K562 treated with DMSO at 1 percent for 24 hours (cell line): ENCODE data around the gene HMMR. TPM values are rescaled to one million over a fixed set of nuclear protein-coding genes. Genes with fewer than 3 reads are reported as not detected.

ENCODE experiments used
- total RNA-seq: library from RNA; unstranded; fragments of 300-600 nt; gene quantifications from 2 replicates; pipeline ENCODE4 v1.2.3, GENCODE V29; 2022; ENCODE audit warnings: low read depth; ENCODE audit not compliant: insufficient read depth

The HMMR gene
- total RNA-seq = 28.8 and 37.6 TPM in 2 replicates

GRCh38 chr5:163460562-163461171 lies at the start of gene HMMR:
Gene HMMR (plus strand): TSS chr5:163460632. CDS start chr5:163460693, 61 bp downstream.

GRCh38 chr5:163437309-163438182 lies 22.9 kb upstream of the HMMR start, which contains the start of gene CCNG1:
Gene CCNG1 (plus strand): TSS chr5:163437595. CDS start chr5:163439257, 1,662 bp downstream.

GRCh38 chr5:163459819-163460561 lies 442 bp upstream of the HMMR start, which contains the start of gene NUDCD2:
Gene NUDCD2 (minus strand): TSS chr5:163460102. CDS start chr5:163460050, 52 bp downstream.

GRCh38 chr5:163505368-163506094 lies 45.1 kb downstream of the HMMR start, which contains the start of gene MAT2B:
Gene MAT2B (plus strand): TSS chr5:163505619. CDS start chr5:163505687, 68 bp downstream.

Other genes with a start within 250 kb of the HMMR start
- 118 and 137 TPM in 2 replicates for gene CCNG1, start 23.0 kb upstream of the HMMR start, total RNA-seq
- 21.9 and 34.4 TPM in 2 replicates for gene NUDCD2, start 530 bp upstream of the HMMR start, total RNA-seq
- gene MAT2B, start 45.0 kb downstream of the HMMR start, total RNA-seq = 26.0 and 30.9 TPM in 2 replicates